ENCODE data around the gene BCL10.

BCL10 gene

GRCh38 chr1:85268801-85269585 is 7.4 kb downstream of the BCL10 start:
- no peaks in the 10 kb centered on the region for H3K9me2 ChIP-seq (replicated peaks; ENCODE audit: low read depth, low read length)
- H3K4me1 ChIP-seq (ENCODE audit: insufficient read depth, low read length, poor library complexity, severe bottlenecking): peaks cover 30% of the 10 kb centered on the region
- no peak overlapping the region for H2AFZ ChIP-seq (ENCODE audit: low read length)
- H3K4me2 ChIP-seq (ENCODE audit: low read depth, low read length, poor library complexity, severe bottlenecking): peak overlapping the region; percentile 82
- no peaks in the 10 kb centered on the region for H3F3A ChIP-seq (ENCODE audit: low read depth)
- H3K9ac ChIP-seq (ENCODE audit: low read depth, low read length, poor library complexity, severe bottlenecking): no peak overlapping the region
- peaks cover 27% of the 10 kb centered on the region for H4K20me1 ChIP-seq (ENCODE audit: insufficient read depth, low read length, poor library complexity, severe bottlenecking)
- H3K79me2 ChIP-seq (ENCODE audit: insufficient read depth, low read length): peaks cover 51% of the 10 kb centered on the region
- peaks cover 45% of the 10 kb centered on the region for H3K36me3 ChIP-seq (ENCODE audit: insufficient read depth, low read length)
- peak overlapping the region; percentile 26 for H3K4me3 ChIP-seq (ENCODE audit: low read length, poor library complexity, severe bottlenecking)
- no peaks in the 10 kb centered on the region for H3K9me3 ChIP-seq (ENCODE audit: insufficient read depth, low read depth, low read length)
- H3K27me3 ChIP-seq (ENCODE audit: insufficient read depth, low read length, poor library complexity, severe bottlenecking): no peaks in the 10 kb centered on the region
- TF ChIP-seq EZH2phosphoT487 (IDR thresholded peaks at IDR 0.05; ENCODE audit: borderline replicate concordance) (no peak), CTCF (conservative IDR thresholded peaks at IDR 0.05; ENCODE audit: low read length) (no peak)

GRCh38 chr1:85267313-85267712 is 9.1 kb downstream of the BCL10 start:
- Histone ChIP-seq H3K9ac (ENCODE audit: low read depth, low read length, poor library complexity, severe bottlenecking) (no peak overlapping the region), H3K9me2 (replicated peaks; ENCODE audit: low read depth, low read length) (no peaks in the 10 kb centered on the region), H3K4me3 (ENCODE audit: low read length, poor library complexity, severe bottlenecking) (no peak overlapping the region), H3K9me3 (ENCODE audit: insufficient read depth, low read depth, low read length) (no peaks in the 10 kb centered on the region), H3K36me3 (ENCODE audit: insufficient read depth, low read length) (peaks cover 45% of the 10 kb centered on the region), H3K4me2 (ENCODE audit: low read depth, low read length, poor library complexity, severe bottlenecking) (no peak overlapping the region), H3K27me3 (ENCODE audit: insufficient read depth, low read length, poor library complexity, severe bottlenecking) (no peaks in the 10 kb centered on the region), H3F3A (ENCODE audit: low read depth) (no peaks in the 10 kb centered on the region), H4K20me1 (ENCODE audit: insufficient read depth, low read length, poor library complexity, severe bottlenecking) (peaks cover 14% of the 10 kb centered on the region), H2AFZ (ENCODE audit: low read length) (no peak overlapping the region), H3K4me1 (ENCODE audit: insufficient read depth, low read length, poor library complexity, severe bottlenecking) (peaks cover 21% of the 10 kb centered on the region), H3K79me2 (ENCODE audit: insufficient read depth, low read length) (peaks cover 34% of the 10 kb centered on the region)
- TF ChIP-seq CTCF (conservative IDR thresholded peaks at IDR 0.05; ENCODE audit: low read length): no peak
- TF ChIP-seq EZH2phosphoT487 (IDR thresholded peaks at IDR 0.05; ENCODE audit: borderline replicate concordance): no peak

GRCh38 chr1:85264150-85264549 is 12.3 kb downstream of the BCL10 start:
- H3F3A ChIP-seq (ENCODE audit: low read depth): no peaks in the 10 kb centered on the region
- H3K36me3 ChIP-seq (ENCODE audit: insufficient read depth, low read length): peaks cover 29% of the 10 kb centered on the region
- no peaks in the 10 kb centered on the region for H3K27me3 ChIP-seq (ENCODE audit: insufficient read depth, low read length, poor library complexity, severe bottlenecking)
- no peak overlapping the region for H3K9ac ChIP-seq (ENCODE audit: low read depth, low read length, poor library complexity, severe bottlenecking)
- peaks cover 8% of the 10 kb centered on the region for H3K79me2 ChIP-seq (ENCODE audit: insufficient read depth, low read length)
- no peak overlapping the region for H3K4me2 ChIP-seq (ENCODE audit: low read depth, low read length, poor library complexity, severe bottlenecking)
- H3K4me3 ChIP-seq (ENCODE audit: low read length, poor library complexity, severe bottlenecking): no peak overlapping the region
- peaks cover 2% of the 10 kb centered on the region for H4K20me1 ChIP-seq (ENCODE audit: insufficient read depth, low read length, poor library complexity, severe bottlenecking)
- H3K9me3 ChIP-seq (ENCODE audit: insufficient read depth, low read depth, low read length): no peaks in the 10 kb centered on the region
- H3K9me2 ChIP-seq (replicated peaks; ENCODE audit: low read depth, low read length): no peaks in the 10 kb centered on the region
- no peak overlapping the region for H2AFZ ChIP-seq (ENCODE audit: low read length)
- peaks cover 2% of the 10 kb centered on the region for H3K4me1 ChIP-seq (ENCODE audit: insufficient read depth, low read length, poor library complexity, severe bottlenecking)
- TF ChIP-seq CTCF (conservative IDR thresholded peaks at IDR 0.05; ENCODE audit: low read length): no peak
- TF ChIP-seq EZH2phosphoT487 (IDR thresholded peaks at IDR 0.05; ENCODE audit: borderline replicate concordance): no peak

Data from Loucy (cell line).